Suppressor macrophage treated with lipopolysaccharide for 1 hour (primary cell): Measurements from ENCODE around the gene CACNA1D.

ENCODE experiments used
- DNase-seq, 3 donors: peaks; one replicate each; pipeline ENCODE4 v3.0.0-alpha.2; 2020 to 2022

CACNA1D gene

GRCh38 chr3:53833700-53834099, 339.3 kb downstream of the CACNA1D start:
- peak in 2 of 3 donors; percentile 13 to 31 for DNase-seq

DNA sequence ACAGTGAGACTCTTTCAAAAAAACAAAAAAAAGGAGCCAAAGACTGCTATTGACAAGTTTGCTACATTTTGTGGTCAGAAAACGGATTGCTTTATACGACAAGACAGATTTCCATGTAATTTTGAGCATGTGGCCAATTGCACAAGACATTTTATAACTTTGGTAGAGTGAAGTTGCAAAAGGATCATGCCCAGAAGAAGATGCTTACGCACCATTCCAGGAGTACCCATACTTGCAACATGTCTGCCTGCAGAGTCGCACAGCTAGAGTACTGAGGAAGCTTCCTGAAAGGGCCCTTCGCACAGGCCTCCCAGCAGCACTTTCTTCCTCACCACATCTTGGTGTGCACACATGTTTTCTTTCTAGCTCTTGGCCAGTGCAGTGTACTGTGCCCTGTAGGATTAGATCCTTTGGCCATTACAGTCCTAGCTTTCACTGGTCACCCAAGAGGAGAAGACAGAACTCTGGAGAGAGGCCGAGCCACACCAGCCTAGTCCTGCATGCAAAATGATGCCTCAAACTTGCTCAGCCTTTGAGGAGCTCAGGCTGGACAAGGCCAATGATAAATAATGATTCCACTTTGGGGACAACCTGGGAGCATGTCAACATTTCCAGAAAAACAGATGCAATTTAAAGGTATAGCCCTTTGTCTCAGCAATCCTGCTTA, 340.2 kb downstream of the CACNA1D start:
- DNase-seq, result peak; percentile 75 to 86 (median 82)

DNA sequence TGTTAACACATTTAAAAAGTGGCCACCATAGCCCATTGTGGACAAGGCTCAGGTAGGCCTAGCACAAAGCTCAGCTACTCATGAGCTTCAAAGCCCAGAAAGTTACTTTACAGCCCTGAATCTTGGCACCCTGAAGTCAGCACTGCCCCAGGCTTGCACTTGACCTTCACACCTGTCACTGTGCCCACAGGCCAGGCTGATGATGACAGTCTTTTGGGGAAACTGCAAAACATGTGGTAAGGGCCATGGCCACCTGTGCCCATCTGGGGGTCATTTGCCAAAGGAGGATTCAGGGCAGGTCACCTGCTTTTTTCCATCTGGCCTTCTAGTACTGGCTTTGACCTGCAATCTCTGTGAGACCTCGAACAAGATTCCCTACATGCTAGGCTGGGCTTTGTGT, 340.8 kb downstream of the CACNA1D start:
- DNase-seq, result no peak

DNA sequence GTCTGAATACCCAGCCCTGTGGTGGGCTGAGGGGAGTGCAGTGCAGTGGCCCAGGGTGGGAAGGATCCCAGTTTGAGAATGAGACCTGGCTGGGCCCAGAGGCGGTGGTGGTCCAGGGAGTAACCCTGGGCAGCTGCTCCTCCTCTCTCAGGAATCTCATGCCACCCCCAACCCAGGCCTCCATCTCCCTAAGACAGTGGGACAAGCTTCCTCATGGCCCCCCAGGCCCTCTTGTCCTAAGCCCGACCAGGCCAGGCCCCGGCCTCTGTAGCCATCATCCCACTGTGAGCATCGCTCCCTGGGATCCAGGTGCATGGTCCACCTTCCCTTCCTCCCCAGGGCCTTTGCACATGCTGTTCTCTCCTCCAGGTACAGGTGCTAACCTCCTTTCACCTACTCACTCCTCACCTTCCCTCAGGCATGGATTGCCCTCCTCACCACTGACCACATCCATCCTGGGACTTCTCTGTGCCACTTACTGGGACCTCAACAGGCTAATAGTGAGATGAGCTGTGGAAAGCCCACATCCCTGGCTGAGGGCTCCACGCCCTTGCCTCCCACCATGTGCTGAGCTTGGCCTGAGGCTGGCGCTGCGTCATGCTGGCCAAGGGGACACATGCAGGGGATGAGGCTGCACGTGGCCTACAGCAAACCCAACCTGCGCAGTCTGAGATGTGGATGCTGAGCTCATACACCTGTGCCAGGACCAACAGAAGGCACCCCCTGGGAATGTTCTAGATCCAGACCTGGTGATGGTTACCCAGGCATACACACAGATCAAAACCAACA, 341.9 kb downstream of the CACNA1D start:
- DNase-seq, result no peak

GRCh38 chr3:53837331-53837730, 342.9 kb downstream of the CACNA1D start:
- DNase-seq, result peak in 1 of 3 donors; percentile 27

- DNase-seq, result no peak
Observed at GRCh38 chr3:53841296-53841695, 346.9 kb downstream of the CACNA1D start.

DNA sequence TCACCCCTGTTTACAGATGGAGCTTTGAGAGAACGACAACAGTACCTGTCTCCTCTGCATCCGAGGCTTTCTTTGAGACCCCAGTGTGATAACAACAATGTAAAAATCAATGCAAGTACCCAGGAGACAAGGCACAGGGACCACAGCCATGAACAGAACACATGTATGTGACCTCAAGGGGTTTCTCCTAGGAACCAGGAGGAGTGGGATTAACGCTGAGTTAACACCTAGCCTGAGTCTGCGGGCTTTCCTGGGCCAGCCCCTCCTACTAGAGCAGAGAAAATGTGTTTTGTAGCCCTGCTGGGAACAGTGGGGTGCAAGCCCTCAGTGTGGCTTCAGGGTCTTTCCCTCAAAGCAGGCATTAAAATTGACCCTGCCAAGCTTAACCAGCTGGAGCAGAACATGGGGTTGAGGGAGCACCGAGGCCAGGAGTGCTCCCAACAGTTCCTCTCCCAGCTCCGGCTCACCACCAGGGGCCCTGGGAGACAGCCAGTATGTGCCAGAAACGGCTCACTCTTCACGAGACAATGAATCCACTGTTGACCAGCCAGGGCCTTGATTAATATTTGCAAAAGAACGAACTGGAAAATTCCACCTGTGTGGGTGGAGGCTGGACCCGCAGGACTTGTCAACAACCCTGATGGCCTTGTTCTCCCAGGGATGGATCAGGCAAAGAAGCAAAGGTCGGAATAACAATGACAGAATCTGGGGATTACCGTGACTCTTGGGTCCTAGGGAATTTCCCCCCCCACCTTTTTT, 348.2 kb downstream of the CACNA1D start:
- peak; percentile 47 to 55 (median 53) for DNase-seq

GRCh38 chr3:53843195-53844177, 349.1 kb downstream of the CACNA1D start:
- DNase-seq, result peak in 1 of 3 donors; percentile 15

DNA sequence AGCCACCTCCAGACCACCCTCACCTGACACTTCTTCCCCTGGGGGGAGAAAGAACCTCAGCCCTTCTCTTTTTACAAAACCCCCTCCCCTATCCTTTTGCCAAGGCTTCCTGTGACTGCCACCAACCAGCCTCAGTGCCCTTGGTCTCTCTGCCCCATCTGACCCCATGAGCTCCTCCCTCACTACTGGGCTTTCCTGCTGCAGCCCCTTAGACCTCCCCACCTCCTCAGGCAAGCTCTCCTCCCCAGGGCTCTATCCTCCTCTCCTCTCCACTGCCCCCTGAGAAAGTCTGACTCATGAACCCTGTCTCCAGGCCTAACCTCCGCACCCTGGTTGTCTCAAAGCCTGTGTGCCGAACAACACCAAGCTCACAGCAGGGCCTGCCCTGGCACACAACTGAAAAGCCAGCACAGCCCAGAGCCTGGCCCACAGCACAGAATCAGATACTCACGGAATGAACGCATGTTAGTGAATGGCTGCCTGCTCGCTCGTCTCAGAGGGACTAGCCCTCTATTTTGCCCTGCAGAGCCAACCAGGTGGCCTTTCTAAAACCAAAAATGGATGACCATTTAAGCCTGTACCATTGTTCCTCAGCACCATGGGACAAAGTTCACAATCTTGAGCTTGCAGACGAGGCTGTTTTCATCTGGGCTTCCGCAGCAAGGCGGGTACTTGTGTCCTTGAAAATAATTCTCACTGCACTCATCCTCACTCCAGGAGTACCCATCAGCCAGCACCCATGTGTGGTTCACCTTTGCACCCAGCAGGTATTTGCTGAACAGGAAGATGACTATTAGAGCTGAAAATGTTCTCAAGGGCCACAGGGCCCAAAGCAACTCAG, 350.1 kb downstream of the CACNA1D start:
- DNase-seq, result no peak

DNA sequence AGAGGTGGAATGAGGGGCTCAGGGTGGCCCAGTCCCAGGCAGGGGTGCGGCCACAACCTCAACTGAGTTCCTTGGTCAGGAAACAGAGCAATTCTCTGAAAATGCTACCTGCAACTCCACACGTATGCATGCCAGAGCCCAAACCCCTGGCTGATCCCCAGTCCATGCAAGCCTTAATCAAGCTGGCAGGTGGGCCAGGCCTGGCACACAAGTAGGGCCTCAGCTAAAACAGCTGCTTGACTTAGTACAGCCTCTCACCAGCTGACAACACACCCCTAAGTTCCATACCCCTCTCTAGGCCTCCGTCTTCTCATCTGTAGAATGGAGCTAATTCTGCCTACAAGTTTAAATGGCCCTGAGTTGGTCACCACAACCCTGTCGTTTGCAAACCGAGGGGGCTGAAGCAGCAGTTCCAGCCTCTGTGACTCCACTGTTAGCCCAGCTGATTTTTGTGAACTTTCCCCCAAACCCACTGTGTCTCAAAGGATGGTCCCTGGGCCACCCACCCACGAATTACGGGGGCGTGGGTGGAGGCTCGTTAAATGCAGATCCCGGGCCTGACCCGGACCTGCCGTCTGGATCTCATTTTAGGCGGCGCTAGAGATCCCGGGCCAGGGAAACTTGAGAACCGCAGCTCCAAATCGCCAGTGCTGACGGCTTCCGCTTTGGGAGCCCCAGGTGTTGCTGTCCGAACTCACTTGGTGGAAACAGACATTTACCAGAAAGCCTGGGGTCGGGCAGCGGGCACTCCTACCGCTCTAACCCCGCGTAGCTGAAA, 350.9 kb downstream of the CACNA1D start:
- DNase-seq, result peak; percentile 31 to 57 (median 45)

- DNase-seq, result peak in 1 of 3 donors; percentile 43
Observed at GRCh38 chr3:53845881-53846133, 351.4 kb downstream of the CACNA1D start.

GRCh38 chr3:53846134-53846850, 351.9 kb downstream of the CACNA1D start, which contains the start of the genes CHDH and IL17RB:
Gene CHDH (minus strand): TSS chr3:53846419. CDS start chr3:53824008, 22,411 bp downstream.
Gene IL17RB (plus strand): TSS chr3:53846568. CDS start chr3:53846589, 21 bp downstream.
- peak in 2 of 3 donors; percentile 22 to 48 for DNase-seq

DNA sequence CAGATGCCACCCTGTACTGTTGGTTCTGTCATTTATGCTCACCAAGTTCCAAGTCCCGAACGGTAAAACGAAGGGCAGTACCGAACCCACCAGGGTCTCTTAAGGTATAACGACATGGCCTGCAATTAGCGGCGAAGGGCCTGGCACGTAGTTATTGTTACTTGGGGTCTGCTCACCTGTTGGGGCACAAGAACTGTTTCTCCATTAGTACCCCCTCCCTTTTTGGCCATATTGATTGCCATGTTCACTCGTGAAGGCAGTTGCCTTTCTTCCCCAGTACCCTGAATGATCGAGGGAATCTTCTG, 352.4 kb downstream of the CACNA1D start:
- no peak for DNase-seq

DNA sequence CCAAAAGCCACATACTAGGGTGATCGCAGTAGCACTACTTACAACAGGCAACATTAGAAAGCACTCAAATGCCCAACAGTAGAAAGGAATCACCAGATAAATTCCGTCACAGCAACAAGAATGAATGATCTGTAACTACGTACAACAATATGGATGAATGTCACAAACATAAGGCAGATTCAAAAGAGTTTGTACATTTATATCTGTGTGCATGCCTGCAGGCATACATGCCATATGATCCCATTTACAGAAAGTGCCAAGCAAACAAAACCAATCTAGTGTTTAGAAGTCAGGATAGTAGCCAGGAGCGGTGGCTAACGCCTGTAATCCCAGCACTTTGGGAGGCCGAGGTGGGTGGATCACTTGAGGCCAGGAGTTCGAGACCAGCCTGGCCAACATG, 355.5 kb downstream of the CACNA1D start:
- no peak for DNase-seq

GRCh38 chr3:53850895-53851294, 356.5 kb downstream of the CACNA1D start:
- peak; percentile 33 to 56 (median 44) for DNase-seq

DNA sequence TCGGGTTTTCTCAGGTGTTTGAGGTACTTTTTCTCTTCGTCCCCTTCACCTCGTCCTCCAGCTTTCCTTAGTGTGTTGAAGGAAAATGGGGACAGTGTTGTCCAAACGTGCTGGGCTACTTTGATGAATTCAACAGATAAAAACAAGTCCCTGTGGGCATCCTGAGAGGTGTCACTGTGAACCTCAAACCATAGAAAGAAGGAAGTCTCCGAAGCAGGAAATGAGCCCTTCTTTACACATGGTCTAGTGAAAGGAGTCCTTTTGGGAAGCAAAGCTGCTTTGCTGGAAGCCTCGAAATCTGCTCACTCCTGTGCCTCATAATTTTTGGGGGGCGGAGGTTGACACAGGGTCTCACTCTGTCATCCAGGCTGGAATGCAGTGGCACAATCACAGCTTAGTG, 362.6 kb downstream of the CACNA1D start:
- no peak for DNase-seq

DNA sequence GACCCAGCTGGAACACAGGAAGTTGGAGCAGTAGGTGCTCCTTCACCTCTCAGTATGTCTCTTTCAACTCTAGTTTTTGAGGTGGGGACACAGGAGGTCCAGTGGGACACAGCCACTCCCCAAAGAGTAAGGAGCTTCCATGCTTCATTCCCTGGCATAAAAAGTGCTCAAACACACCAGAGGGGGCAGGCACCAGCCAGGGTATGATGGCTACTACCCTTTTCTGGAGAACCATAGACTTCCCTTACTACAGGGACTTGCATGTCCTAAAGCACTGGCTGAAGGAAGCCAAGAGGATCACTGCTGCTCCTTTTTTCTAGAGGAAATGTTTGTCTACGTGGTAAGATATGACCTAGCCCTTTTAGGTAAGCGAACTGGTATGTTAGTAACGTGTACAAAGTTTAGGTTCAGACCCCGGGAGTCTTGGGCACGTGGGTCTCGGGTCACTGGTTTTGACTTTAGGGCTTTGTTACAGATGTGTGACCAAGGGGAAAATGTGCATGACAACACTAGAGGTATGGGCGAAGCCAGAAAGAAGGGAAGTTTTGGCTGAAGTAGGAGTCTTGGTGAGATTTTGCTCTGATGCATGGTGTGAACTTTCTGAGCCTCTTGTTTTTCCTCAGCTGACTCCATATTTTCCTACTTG, 363.8 kb downstream of the CACNA1D start:
- DNase-seq, result no peak

- no peak for DNase-seq
Observed at GRCh38 chr3:53859178-53859577, 364.8 kb downstream of the CACNA1D start.

DNA sequence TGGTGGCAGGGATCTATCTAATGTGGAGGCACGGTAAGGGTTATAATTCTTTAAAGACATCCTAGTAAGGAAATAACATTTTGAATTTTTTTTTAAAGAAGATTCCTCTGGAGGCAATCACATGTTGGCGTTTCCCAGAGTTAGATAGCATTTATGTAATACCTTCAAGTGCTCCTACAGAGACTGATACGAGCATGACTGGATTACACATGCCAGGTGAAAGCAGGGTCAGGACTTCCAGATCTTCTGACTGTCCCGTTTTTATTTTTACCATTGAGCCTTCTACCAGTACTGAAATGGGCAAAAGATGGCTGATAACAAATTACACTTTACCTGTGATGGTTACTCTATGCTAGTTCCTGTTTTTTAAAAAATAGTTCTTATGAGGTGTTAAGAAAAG, 365.8 kb downstream of the CACNA1D start:
- DNase-seq, result no peak

DNA sequence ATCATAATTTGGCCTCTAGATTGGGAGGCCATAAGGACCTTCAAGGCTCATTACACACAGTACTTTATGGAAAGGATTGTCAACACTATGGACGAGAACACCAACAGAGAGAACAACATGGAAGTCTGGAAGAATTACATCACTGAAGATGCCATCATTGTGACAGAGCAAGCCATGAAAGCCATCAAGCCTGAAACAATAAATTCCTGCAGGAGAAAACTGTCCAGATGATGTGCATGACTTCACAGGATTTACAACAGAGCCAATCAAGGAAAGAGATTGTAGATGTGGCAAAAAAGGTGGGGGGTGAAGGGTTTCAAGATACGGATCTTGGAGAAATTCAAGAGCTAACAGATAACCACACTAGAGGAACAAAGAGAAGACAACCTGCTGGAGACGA, 367.8 kb downstream of the CACNA1D start:
- no peak for DNase-seq
